Activated naive CD4-positive, alpha-beta T cell (primary cell): ENCODE measurements around the gene CDC42BPB.

Experiments used
- DNase-seq, 4 experiments: peaks; one replicate each; lab custom pipeline; 2025; lab: John Stamatoyannopoulos, UW

Gene CDC42BPB

GRCh38 chr14:103019826-103020225 lies 37.5 kb downstream of the CDC42BPB start:
- no peak for DNase-seq

GRCh38 chr14:103019236-103019635 lies 38.1 kb downstream of the CDC42BPB start:
- no peak for DNase-seq

- DNase-seq, result no peak
These were observed 40.8 kb downstream of the CDC42BPB start for GRCh38 chr14:103016594-103016993.

GRCh38 chr14:103016071-103016470 lies 41.3 kb downstream of the CDC42BPB start:
- no peak for DNase-seq

- DNase-seq, result no peak
These were observed 41.9 kb downstream of the CDC42BPB start for GRCh38 chr14:103015426-103015825.

GRCh38 chr14:103014466-103015228 lies 42.7 kb downstream of the CDC42BPB start:
- no peak for DNase-seq

- DNase-seq, result no peak
These were observed 44.3 kb downstream of the CDC42BPB start for GRCh38 chr14:103013028-103013427.

- no peak for DNase-seq
These were observed 47.8 kb downstream of the CDC42BPB start for GRCh38 chr14:103009559-103009958.

GRCh38 chr14:103008768-103009357 lies 48.5 kb downstream of the CDC42BPB start:
- no peak for DNase-seq

- DNase-seq, result no peak
These were observed 49.2 kb downstream of the CDC42BPB start for GRCh38 chr14:103008126-103008525.

- no peak for DNase-seq
These were observed 49.8 kb downstream of the CDC42BPB start for GRCh38 chr14:103007555-103007954.

GRCh38 chr14:103006991-103007520 lies 50.3 kb downstream of the CDC42BPB start:
- no peak for DNase-seq

GRCh38 chr14:103006106-103006505 lies 51.2 kb downstream of the CDC42BPB start:
- no peak for DNase-seq

- no peak for DNase-seq
These were observed 53.5 kb downstream of the CDC42BPB start for GRCh38 chr14:103003850-103004249.

- no peak for DNase-seq
These were observed 54.1 kb downstream of the CDC42BPB start for GRCh38 chr14:103003351-103003615.

GRCh38 chr14:103002578-103003350 lies 54.6 kb downstream of the CDC42BPB start:
- no peak for DNase-seq

GRCh38 chr14:103001651-103002396 lies 55.5 kb downstream of the CDC42BPB start:
- DNase-seq, result no peak

- no peak for DNase-seq
These were observed 56.1 kb downstream of the CDC42BPB start for GRCh38 chr14:103001226-103001625.

GRCh38 chr14:103000291-103000921 lies 56.9 kb downstream of the CDC42BPB start:
- DNase-seq, result no peak

- no peak for DNase-seq
These were observed 58.0 kb downstream of the CDC42BPB start for GRCh38 chr14:102999227-102999895.

- no peak for DNase-seq
These were observed 59.0 kb downstream of the CDC42BPB start for GRCh38 chr14:102998393-102998792.
